Umbilical cord (tissue), 2 donors: ENCODE data around the gene ITGB1. TPM values are rescaled to one million over a fixed set of nuclear protein-coding genes. Genes with fewer than 3 reads are reported as not detected.
"Not testable (repeated sequence)": the region's sequence is repeated elsewhere in the genome, so short reads cannot be mapped to it uniquely, and the experiment has no call there.

Experiments used
- DNase-seq: peaks from one replicate; pipeline ENCODE4 v3.0.0-alpha.2; 2015; ENCODE audit warnings: low spot score
- total RNA-seq: library from RNA; depleted of rRNA; stranded (reverse); fragments of >200 nt; gene quantifications from one replicate; pipeline ENCODE4 v1.2.3, GENCODE V29; 2014; ENCODE audit warnings: low replicate concordance; ENCODE audit not compliant: insufficient read depth

Gene ITGB1
- total RNA-seq, 1 donor from 2014 or later: 1,341 TPM

DNA sequence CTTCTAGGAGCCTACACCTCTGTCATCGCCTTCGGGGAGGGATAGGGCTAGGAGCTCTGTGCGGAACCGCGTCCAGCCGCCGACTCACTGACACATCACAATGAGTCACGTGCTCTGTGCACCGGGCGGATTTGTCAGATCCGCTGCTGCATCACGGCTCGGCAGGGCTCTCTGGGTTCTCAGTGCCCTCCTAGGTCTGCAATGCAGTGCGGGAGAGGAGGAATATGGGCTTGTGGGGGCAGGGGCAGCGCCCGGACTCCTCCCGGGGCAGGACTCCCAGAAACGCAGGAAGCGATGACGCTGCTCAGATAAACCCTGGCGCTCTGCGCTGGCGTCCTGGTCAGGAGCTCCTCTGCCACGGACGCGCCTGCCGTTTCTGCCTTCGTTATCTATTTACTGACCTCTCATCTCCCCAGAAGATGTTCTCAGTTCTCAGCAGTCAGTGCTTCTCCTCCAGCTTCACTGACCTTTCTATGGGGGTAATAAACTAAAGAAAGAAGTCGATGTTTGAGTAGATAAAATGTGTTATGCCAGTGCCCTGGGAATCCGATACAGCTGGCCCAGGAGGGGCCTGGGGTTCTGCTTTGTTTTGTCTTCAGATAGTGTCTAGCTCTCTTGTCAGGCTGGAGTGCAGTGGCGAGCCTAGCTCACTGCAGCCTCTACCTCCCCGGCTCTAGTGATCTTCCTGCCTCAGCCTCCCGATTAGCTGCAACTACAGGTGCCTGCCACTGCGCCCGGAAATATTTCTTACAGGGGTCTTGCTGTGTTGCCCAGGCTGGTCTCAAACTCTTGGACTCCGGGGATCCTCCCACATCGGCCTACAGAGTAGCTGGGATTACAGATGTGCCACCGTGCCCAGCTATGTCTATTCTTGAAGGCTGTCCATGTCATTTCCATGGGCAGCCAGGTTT, 22.8 kb upstream of the ITGB1 start:
- DNase-seq: peak; percentile 95

DNA sequence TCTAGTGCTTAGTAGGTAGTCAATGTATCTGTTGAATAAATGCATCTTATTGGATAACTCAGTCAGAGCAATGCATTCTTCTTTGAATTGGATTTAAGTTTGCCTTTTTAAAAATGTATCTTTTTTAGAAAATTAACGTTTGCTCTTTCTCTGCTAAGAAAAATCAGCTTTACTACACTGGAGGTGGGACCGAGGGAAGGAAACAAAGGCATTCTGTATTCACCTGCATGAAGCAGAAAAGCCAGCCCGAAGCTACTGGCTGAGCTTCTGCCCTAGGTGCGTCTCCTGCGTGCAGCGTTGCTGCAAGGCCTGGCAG, 22.2 kb upstream of the ITGB1 start:
- DNase-seq: no peak

DNA sequence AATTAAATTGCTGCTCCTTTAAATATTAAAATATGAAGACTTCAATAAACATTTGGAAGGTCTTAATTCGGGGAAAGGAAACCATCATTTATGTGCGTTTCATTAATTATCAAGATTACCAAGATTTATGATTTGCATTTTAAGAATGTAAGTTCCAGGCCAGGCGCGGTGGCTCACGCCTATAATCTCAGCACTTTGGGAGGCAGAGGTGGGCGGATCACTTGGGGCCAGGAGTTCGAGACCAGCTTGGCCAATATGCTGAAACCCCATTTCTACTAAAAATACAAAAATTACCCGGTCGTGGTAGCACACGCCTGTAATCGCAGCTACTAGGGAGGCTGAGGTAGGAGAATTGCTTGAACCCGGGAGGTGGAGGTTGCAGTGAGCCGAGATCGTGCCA, 21.7 kb upstream of the ITGB1 start:
- not testable (repeated sequence) for DNase-seq

DNA sequence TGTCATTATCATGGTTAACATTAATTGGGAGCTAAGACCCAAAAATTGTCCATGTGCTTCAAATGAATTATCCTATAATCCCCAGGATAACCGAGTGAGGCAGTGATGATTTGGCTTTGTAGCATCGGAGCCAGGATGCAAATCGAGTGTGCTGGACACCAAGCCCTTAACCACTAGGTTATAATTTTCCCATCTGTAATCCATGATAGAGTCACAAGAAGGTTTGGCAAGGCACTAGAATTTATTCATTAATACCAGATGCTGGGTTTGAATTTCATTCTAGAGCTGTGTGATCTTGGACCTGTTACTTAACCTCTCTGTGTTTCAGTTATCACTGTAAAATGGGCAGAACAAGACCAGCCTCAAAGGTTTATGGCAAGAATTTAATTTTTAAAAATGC, 21.0 kb upstream of the ITGB1 start:
- no peak for DNase-seq

DNA sequence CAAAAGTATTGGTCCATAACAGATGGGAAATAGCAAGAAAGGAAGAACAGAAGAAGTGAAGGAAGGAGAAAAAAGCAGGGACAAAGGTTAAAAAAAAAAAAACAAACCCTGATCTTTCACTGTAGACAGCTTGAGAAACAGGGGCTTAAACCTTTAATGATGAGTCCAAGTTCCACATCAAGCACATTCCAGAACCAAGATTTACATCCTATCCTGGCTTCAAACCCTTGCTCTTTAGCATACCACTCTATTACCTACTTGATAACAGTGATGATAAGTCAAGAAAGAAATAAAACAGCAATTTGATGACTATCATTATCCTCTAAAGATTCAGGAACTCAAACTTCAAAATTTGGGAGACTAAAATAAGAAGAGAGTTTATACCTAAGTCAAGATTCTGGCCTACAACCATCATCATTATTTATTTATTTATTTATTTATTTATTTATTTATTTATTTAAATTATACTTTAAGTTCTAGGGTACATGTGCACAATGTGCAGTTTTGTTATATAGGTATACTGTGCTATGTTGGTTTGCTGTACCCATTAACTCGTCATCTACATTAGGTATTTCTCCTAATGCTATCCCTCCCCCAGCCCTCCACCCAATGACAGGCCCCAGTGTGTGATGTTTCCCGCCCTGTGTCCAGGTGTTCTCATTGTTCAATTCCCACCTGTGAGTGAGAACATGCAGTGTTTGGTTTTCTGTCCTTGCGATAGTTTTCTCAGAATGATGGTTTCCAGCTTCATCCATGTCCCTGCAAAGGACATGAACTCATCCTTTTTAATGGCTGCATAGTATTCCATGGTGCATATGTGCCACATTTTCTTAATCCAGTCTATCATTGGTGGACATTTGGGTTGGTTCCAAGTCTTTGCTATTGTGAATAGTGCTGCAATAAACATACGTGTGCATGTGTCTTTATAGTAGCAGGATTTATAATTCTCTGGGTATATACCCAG, 20.1 kb upstream of the ITGB1 start:
- DNase-seq: not testable (repeated sequence)

DNA sequence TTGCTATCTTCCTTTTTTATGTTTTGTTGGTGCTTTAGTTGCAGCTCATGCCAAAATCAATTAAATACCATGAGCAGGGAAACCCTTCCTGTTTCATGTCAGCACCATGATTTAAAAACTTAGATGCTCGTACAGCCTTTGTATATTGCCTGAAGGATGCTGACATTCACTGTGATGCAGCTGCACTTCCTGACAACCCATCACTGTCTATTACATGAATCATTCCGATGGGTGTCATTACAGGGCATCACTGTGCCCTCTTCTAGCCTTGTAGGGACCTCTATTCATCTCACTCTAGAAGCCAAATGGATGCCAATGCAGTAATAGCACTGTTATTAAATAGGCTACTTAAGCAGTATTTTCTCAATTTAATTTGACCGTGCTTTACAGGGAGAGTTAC, 18.3 kb upstream of the ITGB1 start:
- DNase-seq: no peak

DNA sequence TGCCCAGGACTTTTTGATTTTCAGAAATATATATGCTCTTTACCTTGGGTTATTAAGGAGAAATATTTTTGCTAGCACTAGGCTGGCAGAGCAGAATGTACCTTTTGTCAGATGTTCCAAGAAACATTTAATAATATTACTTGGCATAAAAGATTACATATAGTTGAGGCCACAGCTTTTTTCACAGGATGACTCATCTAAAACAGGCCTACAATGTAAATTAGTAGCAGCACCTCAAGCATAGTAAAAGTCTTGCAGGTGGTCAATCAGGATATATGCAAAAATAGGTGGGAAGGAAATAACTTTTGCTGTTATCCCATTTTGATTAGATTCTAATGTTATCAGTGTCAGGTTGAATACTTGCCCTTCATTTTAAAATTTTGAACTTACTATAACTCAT, 14.9 kb upstream of the ITGB1 start:
- no peak for DNase-seq

DNA sequence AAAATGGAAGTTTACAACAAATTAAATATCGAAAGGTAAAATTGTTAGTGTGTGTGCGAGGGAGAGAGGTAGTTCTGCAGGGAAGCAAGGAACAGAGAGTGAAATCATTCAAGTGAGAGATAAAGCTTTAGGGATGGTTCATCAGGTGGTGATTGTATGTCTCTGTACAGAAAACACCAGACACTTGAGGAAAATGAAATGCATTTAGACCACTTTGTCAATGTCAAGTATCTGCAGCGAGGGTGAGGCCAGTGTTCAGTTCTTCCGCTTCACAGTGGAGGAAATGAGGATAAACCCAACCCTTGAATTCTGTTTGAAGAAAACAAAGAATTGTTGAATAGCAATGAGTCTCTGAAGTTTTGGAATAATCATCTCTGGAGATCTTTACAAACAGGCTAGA, 14.4 kb upstream of the ITGB1 start:
- no peak for DNase-seq

DNA sequence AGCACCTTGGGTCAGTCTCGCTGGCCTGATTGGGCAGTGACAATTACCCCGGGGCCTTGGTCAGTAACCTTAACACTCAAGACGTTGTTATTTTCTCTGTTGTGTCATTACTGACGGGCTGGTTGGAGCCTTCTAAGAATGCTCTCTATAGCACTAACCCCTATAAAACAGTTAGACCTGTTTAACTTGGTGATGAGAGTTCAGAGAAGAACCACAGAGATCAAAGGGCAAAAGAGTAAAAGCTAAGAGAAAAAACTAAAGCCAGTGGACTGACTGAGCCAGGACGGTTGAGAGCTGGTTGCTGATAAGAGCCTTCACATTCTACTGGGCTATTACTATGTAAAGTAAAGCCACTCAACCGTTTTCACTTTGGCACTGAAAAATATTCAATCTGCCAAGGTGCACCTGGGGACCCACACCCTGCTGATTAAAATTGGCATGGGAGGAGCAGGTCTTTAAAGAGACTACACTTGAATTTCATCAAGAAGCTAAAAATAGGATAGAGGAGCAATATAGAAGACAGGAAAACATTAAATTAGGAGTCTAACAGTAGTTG, 13.6 kb upstream of the ITGB1 start:
- DNase-seq: no peak

DNA sequence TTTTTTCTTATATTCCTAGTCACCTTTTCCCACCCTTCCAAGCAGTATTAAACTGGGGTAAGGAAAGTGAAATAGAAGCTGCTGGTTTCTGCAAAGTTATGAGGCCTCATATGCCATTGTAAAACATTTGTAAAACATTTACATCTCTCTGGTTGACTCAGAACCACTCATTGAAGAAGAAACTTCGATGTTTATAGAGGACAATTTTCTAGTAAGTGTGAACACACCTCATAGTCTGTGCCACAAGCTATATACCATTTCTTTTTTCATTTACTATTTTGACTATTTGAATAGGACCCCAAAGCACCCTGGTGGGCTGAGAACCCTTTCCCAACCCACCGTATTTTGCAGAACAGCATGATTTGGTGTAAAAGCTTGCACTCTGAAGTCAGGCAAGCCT, 12.9 kb upstream of the ITGB1 start:
- DNase-seq: no peak

DNA sequence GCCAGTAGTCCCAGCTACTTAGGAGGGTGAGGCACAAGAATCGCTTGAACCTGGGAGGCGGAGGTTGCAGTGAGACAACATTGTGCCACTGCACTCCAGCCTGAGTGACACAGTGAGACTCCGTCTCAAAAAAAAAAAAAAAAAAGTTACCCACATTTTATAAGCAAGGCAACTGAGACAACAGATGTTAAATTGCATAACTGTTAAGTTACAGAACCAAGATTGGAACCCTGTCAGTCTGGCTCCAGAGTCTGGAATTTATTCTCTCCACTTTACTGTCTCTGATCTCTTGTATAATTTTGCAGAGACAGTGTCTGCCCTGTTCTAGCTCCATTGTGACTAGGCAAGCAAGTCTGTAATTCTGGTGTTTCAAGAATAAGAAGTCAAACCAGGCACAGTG, 6.2 kb upstream of the ITGB1 start:
- DNase-seq: no peak

DNA sequence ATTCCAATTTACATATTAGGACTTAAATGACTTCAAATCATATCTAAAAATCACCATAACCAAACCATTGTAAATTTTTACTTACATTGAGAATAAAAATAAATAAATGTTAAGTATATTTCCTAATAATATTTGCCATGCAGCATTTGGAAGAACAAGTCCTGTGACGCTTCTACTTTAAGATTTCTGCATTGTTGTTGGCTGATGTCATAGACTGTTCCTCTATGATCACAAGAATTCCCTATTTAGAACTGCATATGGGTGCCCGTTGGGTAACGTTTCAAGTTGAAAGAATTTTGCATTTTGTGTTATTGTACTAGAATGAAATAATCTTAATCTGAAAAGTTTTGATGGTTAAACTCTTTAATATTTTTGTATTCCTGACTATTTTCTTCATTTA, 5.1 kb upstream of the ITGB1 start:
- peak; percentile 69 for DNase-seq

DNA sequence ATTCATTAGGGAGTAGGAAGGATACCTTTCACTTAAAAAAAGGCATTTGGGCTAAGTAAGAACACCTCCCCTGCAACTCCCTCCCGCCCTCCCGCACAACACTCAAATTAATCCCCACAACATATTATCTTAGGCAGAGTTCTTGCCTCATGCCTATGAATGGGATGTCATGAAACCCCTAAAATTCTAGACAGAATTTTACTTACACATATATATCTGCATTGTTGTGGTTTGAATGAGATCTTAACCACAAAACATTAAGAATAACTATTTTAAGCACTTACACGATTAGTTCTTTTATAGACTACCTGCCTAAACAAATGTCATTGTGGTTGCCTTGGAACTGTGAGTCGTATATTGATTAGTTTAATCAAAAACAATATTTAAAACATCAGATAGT, 4.5 kb upstream of the ITGB1 start:
- no peak for DNase-seq

DNA sequence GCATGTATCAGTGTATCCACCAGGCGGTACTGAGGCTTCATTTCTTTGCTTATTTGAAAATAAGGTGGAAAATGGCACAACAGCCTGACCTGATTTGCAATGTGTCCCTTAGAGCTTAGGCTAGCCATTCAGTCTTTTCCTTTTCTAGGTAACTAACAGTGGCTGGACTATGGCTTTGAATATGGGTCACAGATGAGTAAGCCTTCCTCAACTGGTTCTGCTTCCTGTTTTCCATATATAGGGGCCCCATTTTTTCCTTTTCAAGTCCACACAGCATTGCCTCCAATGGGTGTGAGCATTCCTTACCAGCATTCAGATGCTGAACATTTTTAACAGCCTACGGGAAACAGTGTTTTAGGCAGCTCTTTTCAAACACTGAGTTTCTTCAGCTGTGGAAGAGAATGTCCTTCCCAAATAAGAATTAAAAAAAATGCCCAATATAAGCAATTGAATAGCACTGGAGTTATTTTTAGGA, 3.9 kb upstream of the ITGB1 start:
- peak; percentile 84 for DNase-seq

DNA sequence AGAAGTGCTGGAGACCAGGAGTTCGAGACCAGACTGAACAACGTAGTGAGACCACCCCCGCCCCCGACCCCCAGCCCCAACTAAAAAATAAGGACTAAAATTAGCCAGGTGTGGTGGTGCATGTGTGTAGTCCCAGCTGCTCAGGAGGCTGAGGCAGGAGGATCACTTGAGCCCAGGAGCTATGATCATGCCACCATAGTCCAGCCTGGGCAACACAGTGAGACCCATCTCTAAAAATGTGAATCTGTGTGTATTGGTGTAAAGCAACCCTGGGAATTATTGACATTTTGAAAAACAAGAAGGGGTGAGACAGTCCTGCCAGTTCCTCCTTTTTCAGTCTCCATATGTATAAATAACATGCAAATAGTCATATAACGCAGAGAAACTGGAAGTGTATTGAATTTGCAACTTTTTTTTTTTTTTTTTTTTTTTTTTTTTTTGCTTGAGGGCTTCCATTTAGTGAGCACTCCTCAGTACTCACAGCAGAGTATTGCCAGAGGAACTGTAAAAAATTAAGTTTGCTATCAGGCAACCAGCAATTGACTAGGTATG, 3.4 kb upstream of the ITGB1 start:
- no peak for DNase-seq

DNA sequence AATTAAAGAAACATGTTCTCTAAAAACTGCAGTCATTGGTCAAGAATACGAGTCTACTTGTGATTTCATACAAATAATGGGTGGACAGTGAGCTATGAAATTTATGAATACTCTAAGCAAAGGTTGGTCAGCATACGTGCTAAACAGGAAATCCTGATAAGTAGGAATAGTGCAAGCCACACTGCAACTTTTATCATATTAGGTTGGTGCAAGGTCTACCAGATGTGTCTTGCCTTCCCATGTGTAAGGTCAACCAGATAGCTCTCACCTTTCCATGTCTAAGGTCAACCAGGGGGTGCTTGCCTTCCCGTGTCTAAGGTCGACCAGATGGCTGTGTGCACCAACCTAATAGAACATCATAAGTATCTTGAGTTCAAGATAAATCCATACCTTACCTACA, 2.0 kb upstream of the ITGB1 start:
- DNase-seq: no peak

DNA sequence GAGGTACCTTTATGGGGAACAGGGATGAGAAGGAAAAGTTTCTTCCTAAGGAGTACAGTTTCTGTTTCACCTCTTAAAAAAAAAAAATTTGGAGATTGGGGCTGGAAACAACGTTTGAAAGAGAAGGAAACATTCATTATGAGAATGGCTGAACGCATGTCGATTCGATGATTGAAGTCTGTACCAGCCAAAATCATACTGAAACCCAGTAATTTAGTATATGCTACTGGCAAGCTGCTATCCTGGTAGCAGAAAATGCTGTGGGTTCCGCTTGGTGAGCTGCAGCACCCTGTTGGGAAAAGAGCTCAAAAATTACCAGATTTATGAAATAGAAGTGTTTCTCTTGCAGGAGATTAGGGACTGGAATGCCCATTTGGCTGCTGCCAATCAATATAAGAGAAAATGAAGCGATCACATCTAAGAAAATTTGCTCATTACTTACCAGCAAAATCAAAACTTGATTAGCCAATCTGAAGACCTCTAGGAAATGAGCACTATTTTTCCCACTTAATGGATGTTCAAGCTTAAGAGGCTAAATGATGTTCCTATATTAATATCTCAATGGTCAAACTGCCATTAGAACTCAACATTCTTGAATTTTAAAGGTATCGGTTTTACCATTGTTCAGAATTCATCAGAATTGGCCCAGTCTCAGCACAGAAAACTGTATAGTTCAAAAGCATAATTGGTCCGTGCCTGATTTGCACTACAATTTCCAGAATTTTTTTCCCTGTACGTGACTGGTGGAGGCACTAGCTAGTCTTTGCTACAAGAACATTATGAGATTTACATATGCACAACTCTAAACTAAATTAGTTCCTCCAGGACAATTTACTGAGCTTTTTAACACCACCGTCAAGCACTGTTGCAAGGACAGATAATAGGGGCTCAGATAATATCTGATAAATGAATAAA, 1.2 kb upstream of the ITGB1 start:
- peak; percentile 30 for DNase-seq

DNA sequence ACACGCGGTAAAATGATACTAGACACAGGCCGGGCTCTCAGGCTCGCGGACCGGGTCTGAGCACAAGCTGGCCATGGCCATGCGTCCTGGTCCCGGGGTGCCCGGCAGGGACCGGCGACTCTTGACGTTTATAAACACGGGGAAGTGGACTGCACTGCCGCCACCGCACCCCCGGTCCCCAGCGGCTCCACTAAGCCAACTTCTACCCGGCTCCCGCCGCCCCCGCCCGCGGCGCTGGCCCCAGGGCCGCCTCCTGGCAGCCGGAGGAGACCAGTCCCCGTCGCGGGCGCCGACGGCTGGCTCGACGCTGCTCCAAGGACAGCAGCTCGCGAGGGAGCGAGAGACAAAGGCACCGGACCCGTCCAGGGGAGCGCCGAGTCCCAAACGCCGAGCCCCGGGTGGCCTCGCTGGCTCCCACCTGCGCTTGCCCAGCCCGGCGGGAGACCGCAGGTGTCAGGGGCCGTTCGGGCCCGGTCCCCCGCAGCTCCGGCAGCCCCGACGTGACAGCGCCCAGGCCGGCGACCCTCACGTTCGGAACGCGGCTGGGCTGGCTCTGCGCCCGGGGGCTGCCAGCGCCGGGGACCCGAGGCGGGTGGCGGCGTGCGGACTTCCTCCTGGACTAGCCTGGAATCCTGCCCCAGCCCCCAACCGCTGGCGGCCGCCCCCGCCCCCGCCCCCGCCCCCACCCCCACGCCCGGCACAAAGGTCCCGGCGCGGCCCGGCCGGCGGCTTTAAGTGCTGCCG, 517 bp downstream of the ITGB1 start:
- DNase-seq: peak; percentile 51

DNA sequence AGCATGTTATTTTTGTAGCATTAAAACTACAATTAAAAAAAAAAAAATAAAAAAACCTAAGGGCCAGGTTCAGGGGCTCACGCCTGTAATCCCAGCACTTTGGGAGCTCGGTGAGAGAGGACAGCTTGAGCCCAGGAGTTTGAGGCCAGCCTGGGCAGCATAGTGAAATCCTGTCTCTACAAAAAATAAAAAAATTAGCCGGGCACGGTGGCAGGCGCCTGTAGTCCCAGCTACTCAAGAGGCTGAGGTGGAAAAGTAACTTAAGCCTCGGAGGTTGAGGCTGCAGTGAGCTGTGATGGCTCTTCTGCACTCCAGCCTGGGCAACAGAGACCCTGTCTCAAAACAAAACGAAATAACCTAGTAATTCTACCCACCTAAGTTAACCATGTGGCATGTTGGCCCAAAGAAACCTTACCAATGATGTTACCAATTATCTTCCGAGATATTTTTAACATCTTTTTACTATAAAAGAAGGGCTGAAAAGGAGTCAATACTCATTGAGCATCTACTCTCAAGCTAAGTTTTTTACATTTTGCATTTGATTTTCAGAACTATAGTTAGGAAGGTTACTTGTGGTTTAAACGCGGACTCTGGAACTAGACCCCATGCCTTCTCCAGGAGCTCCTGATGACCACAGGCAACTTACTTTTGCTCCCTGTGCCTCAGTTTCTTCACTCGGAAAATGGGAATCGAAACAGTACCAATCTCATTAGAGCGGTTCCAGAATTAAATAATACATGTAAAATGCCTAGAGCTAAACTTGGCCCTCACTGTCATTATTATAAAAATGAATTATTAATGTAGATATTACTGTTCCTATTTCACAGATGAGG, 1.4 kb downstream of the ITGB1 start:
- no peak for DNase-seq
